Body of pancreas (tissue), 4 donors: ENCODE measurements around the gene HIP1R.

Experiments
- CTCF ChIP-seq, 7 experiments: fragments of 450-650 bp in 4 of 7; fragments of 200-600 bp in 3 of 7; sonication (generic) in 3 of 7; IDR thresholded peaks; one replicate each; pipeline ENCODE4 v1.5.1; 2016 to 2019; ENCODE audit warnings: antibody characterized with exemption in 7 of 7
- POLR2A ChIP-seq, 3 donors: fragments of 450-650 bp; IDR thresholded peaks; one replicate each; pipeline ENCODE4 v1.6.1; 2016; ENCODE audit warnings: antibody characterized with exemption in 3 of 3, mild to moderate bottlenecking in 2 of 3

- TF ChIP-seq CTCF (IDR thresholded peaks at IDR 0.05) (no peak), POLR2A (IDR thresholded peaks at IDR 0.05) (no peak)
These were observed 14.8 kb downstream of the HIP1R start for GRCh38 chr12:122850048-122850445.
